Liver (tissue), 3 donors: ENCODE results near the gene ASPG.

Experiments used
- EGR1 ChIP-seq, 2 donors: IDR thresholded peaks; 2 replicates each; pipeline ENCODE4 v1.6.1; 2016 to 2018; ENCODE audit warnings: antibody characterized with exemption in 2 of 2, low read depth in 2 of 2
- FOXA1 ChIP-seq: IDR thresholded peaks from 2 replicates; pipeline ENCODE4 v1.6.1; 2016; ENCODE audit warnings: antibody characterized with exemption
- GABPA ChIP-seq, 2 donors: IDR thresholded peaks in 1 of 2; conservative IDR thresholded peaks in 1 of 2; 2 replicates each; pipeline ENCODE4 v1.6.1; 2016; ENCODE audit warnings: antibody characterized with exemption in 2 of 2, mild to moderate bottlenecking in 1 of 2, moderate library complexity in 1 of 2
- JUND ChIP-seq, 2 donors: IDR thresholded peaks; 2 replicates each; pipeline ENCODE4 v1.6.1; 2016; ENCODE audit warnings: antibody characterized with exemption in 2 of 2
- RAD21 ChIP-seq, 2 donors: IDR thresholded peaks; 2 replicates each; pipeline ENCODE4 v1.6.1; 2016; ENCODE audit warnings: antibody characterized with exemption in 2 of 2, mild to moderate bottlenecking in 2 of 2
- REST ChIP-seq: IDR thresholded peaks from 2 replicates; pipeline ENCODE4 v1.6.1; 2016; ENCODE audit warnings: antibody characterized with exemption, mild to moderate bottlenecking
- RXRA ChIP-seq, 2 donors: IDR thresholded peaks; 2 replicates each; pipeline ENCODE4 v1.6.1; 2017 to 2018; ENCODE audit warnings: antibody characterized with exemption in 2 of 2, mild to moderate bottlenecking in 1 of 2
- SP1 ChIP-seq: IDR thresholded peaks from 2 replicates; pipeline ENCODE4 v1.6.1; 2018; ENCODE audit warnings: antibody characterized with exemption, mild to moderate bottlenecking
- TAF1 ChIP-seq: conservative IDR thresholded peaks from 2 replicates; pipeline ENCODE4 v1.6.1; 2016; ENCODE audit warnings: antibody characterized with exemption, mild to moderate bottlenecking
- YY1 ChIP-seq: IDR thresholded peaks from 2 replicates; pipeline ENCODE4 v1.6.1; 2016; ENCODE audit warnings: antibody characterized with exemption, mild to moderate bottlenecking
- ZBTB33 ChIP-seq: IDR thresholded peaks from 2 replicates; pipeline ENCODE4 v1.6.1; 2016; ENCODE audit warnings: antibody characterized with exemption
- TF ChIP-seq, protein P1 (sequence below): fragments of 150-350 bp; IDR thresholded peaks from 2 replicates; pipeline ENCODE4 v1.5.1; 2017; ENCODE audit warnings: improper control_type of control experiment, low read depth, low read length; ENCODE audit not compliant: missing input control
- TF ChIP-seq, protein P2 (sequence below): IDR thresholded peaks from 2 replicates; pipeline ENCODE4 v1.6.1; 2016; ENCODE audit warnings: antibody characterized with exemption
- TF ChIP-seq, protein P3 (sequence below): IDR thresholded peaks from 2 replicates; pipeline ENCODE4 v1.6.1; 2016; ENCODE audit warnings: antibody characterized with exemption
- donor health status: healthy.
- donor health status: healthy.

- TF ChIP-seq, protein P1, sequence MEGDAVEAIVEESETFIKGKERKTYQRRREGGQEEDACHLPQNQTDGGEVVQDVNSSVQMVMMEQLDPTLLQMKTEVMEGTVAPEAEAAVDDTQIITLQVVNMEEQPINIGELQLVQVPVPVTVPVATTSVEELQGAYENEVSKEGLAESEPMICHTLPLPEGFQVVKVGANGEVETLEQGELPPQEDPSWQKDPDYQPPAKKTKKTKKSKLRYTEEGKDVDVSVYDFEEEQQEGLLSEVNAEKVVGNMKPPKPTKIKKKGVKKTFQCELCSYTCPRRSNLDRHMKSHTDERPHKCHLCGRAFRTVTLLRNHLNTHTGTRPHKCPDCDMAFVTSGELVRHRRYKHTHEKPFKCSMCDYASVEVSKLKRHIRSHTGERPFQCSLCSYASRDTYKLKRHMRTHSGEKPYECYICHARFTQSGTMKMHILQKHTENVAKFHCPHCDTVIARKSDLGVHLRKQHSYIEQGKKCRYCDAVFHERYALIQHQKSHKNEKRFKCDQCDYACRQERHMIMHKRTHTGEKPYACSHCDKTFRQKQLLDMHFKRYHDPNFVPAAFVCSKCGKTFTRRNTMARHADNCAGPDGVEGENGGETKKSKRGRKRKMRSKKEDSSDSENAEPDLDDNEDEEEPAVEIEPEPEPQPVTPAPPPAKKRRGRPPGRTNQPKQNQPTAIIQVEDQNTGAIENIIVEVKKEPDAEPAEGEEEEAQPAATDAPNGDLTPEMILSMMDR = no peak
- TF ChIP-seq, protein P2, sequence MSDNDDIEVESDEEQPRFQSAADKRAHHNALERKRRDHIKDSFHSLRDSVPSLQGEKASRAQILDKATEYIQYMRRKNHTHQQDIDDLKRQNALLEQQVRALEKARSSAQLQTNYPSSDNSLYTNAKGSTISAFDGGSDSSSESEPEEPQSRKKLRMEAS = no peak
- TF ChIP-seq RXRA (IDR thresholded peaks at IDR 0.05) (no peak), YY1 (no peak), EGR1 (IDR thresholded peaks at IDR 0.05; ENCODE audit: low read depth in 2 of 2) (no peak), JUND (IDR thresholded peaks at IDR 0.05) (no peak), GABPA (IDR thresholded peaks at IDR 0.05 in 1 of 2, conservative IDR thresholded peaks at IDR 0.05 in 1 of 2) (no peak), REST (no peak), TAF1 (no peak), ZBTB33 (no peak), RAD21 (IDR thresholded peaks at IDR 0.05) (no peak), FOXA1 (no peak), SP1 (no peak)
- TF ChIP-seq, protein P3, sequence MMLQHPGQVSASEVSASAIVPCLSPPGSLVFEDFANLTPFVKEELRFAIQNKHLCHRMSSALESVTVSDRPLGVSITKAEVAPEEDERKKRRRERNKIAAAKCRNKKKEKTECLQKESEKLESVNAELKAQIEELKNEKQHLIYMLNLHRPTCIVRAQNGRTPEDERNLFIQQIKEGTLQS = no peak
These were observed 71.8 kb downstream of the ASPG start for GRCh38 chr14:104157016-104157928.
